ENCODE measurements around the gene ST3GAL3. TPM values are rescaled to one million over a fixed set of nuclear protein-coding genes. Genes with fewer than 3 reads are reported as not detected.

ST3GAL3 gene
- total RNA-seq, 1 donor from 2014 or later = 24.4 TPM

GRCh38 chr1:43781574-43781973 is 74.2 kb downstream of the ST3GAL3 start:
- Mint-ChIP-seq H3K4me1 (ENCODE audit: unreplicated experiment) (peaks cover 5% of the 10 kb centered on the region), H3K27ac (no peak overlapping the region), H3K4me3 (no peak overlapping the region), H3K9me3 (peaks cover 9% of the 10 kb centered on the region), H3K27me3 (no peaks in the 10 kb centered on the region), H3K36me3 (peaks cover 14% of the 10 kb centered on the region)
- DNase-seq (ENCODE audit: extremely low spot score, unreplicated experiment) = no peak
- TF ChIP-seq CTCF (conservative IDR thresholded peaks at IDR 0.05) = no peak

- no peak for TF ChIP-seq CTCF (conservative IDR thresholded peaks at IDR 0.05)
- Mint-ChIP-seq H3K27ac (peak overlapping the region; percentile 17), H3K36me3 (peaks cover 7% of the 10 kb centered on the region)
Observed at GRCh38 chr1:43783096-43783670, 75.8 kb downstream of the ST3GAL3 start.

GRCh38 chr1:43783671-43784205 is 76.4 kb downstream of the ST3GAL3 start:
- TF ChIP-seq CTCF (conservative IDR thresholded peaks at IDR 0.05) = no peak
- DNase-seq (ENCODE audit: extremely low spot score, unreplicated experiment) = no peak
- Mint-ChIP-seq H3K27me3 (no peaks in the 10 kb centered on the region), H3K9me3 (peaks cover 9% of the 10 kb centered on the region), H3K4me3 (no peak overlapping the region), H3K36me3 (peaks cover 7% of the 10 kb centered on the region), H3K27ac (peak overlapping the region; percentile 17), H3K4me1 (ENCODE audit: unreplicated experiment) (peaks cover 5% of the 10 kb centered on the region)

More at GRCh38 chr1:43783096-43783670, 75.8 kb downstream of the ST3GAL3 start:
- no peak for DNase-seq (ENCODE audit: extremely low spot score, unreplicated experiment)
- peaks cover 5% of the 10 kb centered on the region for H3K4me1 Mint-ChIP-seq (ENCODE audit: unreplicated experiment)
- no peak overlapping the region for H3K4me3 Mint-ChIP-seq
- H3K27me3 Mint-ChIP-seq = no peaks in the 10 kb centered on the region
- peaks cover 9% of the 10 kb centered on the region for H3K9me3 Mint-ChIP-seq

- Mint-ChIP-seq H3K4me3 (no peak overlapping the region), H3K4me1 (ENCODE audit: unreplicated experiment) (peaks cover 5% of the 10 kb centered on the region), H3K27ac (no peak overlapping the region), H3K27me3 (no peaks in the 10 kb centered on the region), H3K9me3 (no peaks in the 10 kb centered on the region), H3K36me3 (no peaks in the 10 kb centered on the region)
- no peak for TF ChIP-seq CTCF (conservative IDR thresholded peaks at IDR 0.05)
- DNase-seq (ENCODE audit: extremely low spot score, unreplicated experiment) = no peak
Observed at GRCh38 chr1:43786201-43786958, 79.0 kb downstream of the ST3GAL3 start.

- Mint-ChIP-seq H3K27me3 (no peaks in the 10 kb centered on the region), H3K9me3 (no peaks in the 10 kb centered on the region), H3K27ac (no peak overlapping the region), H3K36me3 (no peaks in the 10 kb centered on the region), H3K4me3 (no peak overlapping the region), H3K4me1 (ENCODE audit: unreplicated experiment) (peaks cover 5% of the 10 kb centered on the region)
- no peak for TF ChIP-seq CTCF (conservative IDR thresholded peaks at IDR 0.05)
- no peak for DNase-seq (ENCODE audit: extremely low spot score, unreplicated experiment)
Observed at GRCh38 chr1:43786960-43787359, 79.6 kb downstream of the ST3GAL3 start.
